ENCODE results near the gene MAGEB17. TPM values are rescaled to one million over a fixed set of nuclear protein-coding genes. Genes with fewer than 3 reads are reported as not detected.

Gene MAGEB17
- total RNA-seq, 4 donors from 2014 or later = not detected

DNA sequence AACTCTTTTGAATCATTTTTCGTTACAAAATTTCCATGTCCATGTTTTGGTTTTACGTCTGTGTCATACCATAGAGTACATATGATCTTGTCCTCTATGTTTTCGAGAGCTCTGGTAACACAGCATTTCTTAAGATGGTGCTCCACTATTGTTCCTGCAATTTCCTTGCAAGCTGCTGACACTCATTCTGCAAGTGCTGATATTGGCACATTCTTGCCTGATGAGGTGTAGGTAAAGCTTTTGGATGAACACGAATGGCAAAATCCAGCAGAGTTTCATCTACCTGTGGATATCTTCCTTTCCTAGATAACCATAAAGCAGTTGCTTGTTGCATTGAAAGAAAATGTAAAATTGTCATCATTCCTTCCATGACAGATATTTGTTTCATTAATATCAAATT lies 41.3 kb downstream of the MAGEB17 start:
- no peak for TF ChIP-seq POLR2A (IDR thresholded peaks at IDR 0.05)
- TF ChIP-seq, protein P1, sequence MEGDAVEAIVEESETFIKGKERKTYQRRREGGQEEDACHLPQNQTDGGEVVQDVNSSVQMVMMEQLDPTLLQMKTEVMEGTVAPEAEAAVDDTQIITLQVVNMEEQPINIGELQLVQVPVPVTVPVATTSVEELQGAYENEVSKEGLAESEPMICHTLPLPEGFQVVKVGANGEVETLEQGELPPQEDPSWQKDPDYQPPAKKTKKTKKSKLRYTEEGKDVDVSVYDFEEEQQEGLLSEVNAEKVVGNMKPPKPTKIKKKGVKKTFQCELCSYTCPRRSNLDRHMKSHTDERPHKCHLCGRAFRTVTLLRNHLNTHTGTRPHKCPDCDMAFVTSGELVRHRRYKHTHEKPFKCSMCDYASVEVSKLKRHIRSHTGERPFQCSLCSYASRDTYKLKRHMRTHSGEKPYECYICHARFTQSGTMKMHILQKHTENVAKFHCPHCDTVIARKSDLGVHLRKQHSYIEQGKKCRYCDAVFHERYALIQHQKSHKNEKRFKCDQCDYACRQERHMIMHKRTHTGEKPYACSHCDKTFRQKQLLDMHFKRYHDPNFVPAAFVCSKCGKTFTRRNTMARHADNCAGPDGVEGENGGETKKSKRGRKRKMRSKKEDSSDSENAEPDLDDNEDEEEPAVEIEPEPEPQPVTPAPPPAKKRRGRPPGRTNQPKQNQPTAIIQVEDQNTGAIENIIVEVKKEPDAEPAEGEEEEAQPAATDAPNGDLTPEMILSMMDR (IDR thresholded peaks at IDR 0.05) = no peak
- no peak for DNase-seq
- Histone ChIP-seq H3K9me3 (no peaks in the 10 kb centered on the region), H3K4me3 (no peak overlapping the region), H3K4me1 (no peaks in the 10 kb centered on the region), H3K27me3 (no peaks in the 10 kb centered on the region), H3K36me3 (no peaks in the 10 kb centered on the region), H3K27ac (no peak overlapping the region)
- intact Hi-C loops (cut with DNase I) = no loop called here
- WGBS, 2 donors = 60 to 73% methylated on average over 4 of the region's 4 CpGs

DNA sequence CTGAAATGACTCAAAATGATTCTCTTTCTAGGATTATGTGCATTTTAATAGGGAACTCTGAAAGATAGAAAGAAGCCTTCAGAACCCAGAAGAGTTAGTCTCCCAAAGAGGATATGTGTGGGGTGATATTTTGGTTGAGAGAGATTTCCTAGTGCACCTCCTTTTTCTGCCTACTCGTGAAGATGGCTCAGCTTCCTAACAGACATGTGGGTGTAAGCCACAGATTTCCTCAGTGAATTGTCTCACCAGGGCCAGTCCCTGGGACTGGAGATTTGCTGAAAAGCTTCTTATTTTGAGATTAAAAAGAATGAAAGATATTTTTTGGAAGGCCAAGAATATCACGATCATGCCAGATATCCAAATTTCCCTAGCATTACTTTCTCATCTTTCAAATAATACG lies 42.8 kb downstream of the MAGEB17 start:
- Histone ChIP-seq H3K4me1 (no peaks in the 10 kb centered on the region), H3K4me3 (no peak overlapping the region), H3K27me3 (no peaks in the 10 kb centered on the region), H3K27ac (no peak overlapping the region), H3K36me3 (no peaks in the 10 kb centered on the region), H3K9me3 (no peaks in the 10 kb centered on the region)
- intact Hi-C loops (cut with DNase I) = no loop called here
- TF ChIP-seq, protein P1 (IDR thresholded peaks at IDR 0.05) = no peak
- no peak for TF ChIP-seq POLR2A (IDR thresholded peaks at IDR 0.05)
- DNase-seq = no peak
- WGBS, 2 donors = 74 to 82% methylated on average over 3 of the region's 3 CpGs

DNA sequence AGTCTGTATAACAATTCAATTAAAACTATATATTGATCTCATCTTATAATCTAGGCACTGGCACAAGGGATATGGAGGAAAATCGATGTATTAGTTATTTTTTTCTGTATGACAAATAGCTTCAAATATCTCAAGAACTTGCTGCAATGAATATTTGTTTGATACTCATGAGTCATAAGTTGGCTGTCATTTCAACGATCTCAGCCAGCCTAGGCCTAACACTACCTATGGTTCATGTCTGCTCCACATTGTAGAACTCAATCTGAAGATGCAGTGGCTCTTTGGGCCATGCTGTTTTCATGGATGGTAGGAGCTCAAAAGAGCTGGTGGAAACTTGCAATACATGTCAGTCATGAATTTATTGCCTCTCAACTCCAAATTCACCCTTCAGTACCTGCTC lies 44.7 kb downstream of the MAGEB17 start:
- DNase-seq = no peak
- TF ChIP-seq, protein P1 (IDR thresholded peaks at IDR 0.05) = no peak
- no peak for TF ChIP-seq POLR2A (IDR thresholded peaks at IDR 0.05)
- WGBS, 2 donors = 18 to 45% methylated on average over 2 of the region's 2 CpGs

DNA sequence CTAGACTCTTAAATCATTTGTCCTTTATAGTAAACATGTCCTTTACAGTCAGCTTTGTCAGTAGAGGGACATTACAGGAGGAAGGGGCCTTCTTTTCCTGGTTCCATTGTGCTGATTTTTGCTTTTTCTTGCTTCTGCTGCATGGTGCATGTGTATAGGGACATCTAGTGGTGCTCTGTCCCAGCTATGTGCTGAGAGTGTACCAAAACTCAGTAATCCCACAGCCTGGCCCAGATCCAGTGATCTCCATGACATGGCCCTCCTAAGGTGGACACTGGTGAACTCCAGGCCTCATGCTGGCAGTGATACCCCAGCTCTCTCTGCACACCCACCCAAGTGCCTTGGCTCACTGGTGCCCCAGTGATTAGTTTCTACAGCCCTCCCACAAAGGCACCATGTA lies 45.2 kb downstream of the MAGEB17 start:
- no peaks in the 10 kb centered on the region for H3K36me3 ChIP-seq
- no peak overlapping the region for H3K27ac ChIP-seq
- intact Hi-C loops (cut with DNase I) = no loop called here
- no peaks in the 10 kb centered on the region for H3K4me1 ChIP-seq
- no peak overlapping the region for H3K4me3 ChIP-seq
- no peak for DNase-seq
- no peaks in the 10 kb centered on the region for H3K9me3 ChIP-seq
- TF ChIP-seq, protein P1 (IDR thresholded peaks at IDR 0.05) = no peak
- TF ChIP-seq POLR2A (IDR thresholded peaks at IDR 0.05) = no peak
- no peaks in the 10 kb centered on the region for H3K27me3 ChIP-seq

More for the DNA sequence above, 44.7 kb downstream of the MAGEB17 start:
- Histone ChIP-seq H3K27ac (no peak overlapping the region), H3K4me3 (no peak overlapping the region), H3K4me1 (no peaks in the 10 kb centered on the region), H3K36me3 (no peaks in the 10 kb centered on the region), H3K27me3 (no peaks in the 10 kb centered on the region), H3K9me3 (no peaks in the 10 kb centered on the region)
- intact Hi-C loops (cut with DNase I) = no loop called here

DNA sequence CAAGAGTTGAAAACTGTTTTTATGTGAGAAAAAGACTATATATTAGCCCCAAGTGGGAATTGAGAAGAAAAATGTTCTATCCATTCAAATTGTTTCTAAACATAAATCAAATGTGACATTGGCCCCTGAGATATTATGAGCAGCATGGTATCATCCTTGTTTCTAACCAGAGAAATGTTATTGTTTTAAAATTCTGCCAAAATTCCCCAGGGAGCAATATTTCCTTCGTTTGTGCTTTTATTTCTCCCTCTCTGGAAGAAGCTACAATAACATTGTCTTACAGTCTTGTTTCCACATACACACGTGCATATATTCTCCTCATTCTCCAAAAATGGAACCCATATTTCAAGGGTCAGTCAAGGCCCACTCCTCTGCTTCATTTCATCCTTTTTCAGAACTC lies 46.7 kb downstream of the MAGEB17 start:
- Histone ChIP-seq H3K27me3 (no peaks in the 10 kb centered on the region), H3K36me3 (no peaks in the 10 kb centered on the region), H3K9me3 (no peaks in the 10 kb centered on the region), H3K27ac (no peak overlapping the region), H3K4me1 (no peaks in the 10 kb centered on the region), H3K4me3 (no peak overlapping the region)
- no peak for DNase-seq
- intact Hi-C loops (cut with DNase I) = no loop called here
- WGBS, 2 donors = 27 to 32% methylated on average over 2 of the region's 2 CpGs
- TF ChIP-seq POLR2A (IDR thresholded peaks at IDR 0.05) = no peak
- TF ChIP-seq, protein P1 (IDR thresholded peaks at IDR 0.05) = no peak

Data from esophagus squamous epithelium (tissue), 5 donors.